ENCODE data around the gene ASPSCR1. TPM values are rescaled to one million over a fixed set of nuclear protein-coding genes. Genes with fewer than 3 reads are reported as not detected.
A peak's percentile ranks its signal among the peaks of the same experiment; 100 is the strongest.

The ASPSCR1 gene
- total and polyA plus RNA-seq, 2 of the 13 experiments (the other 11 are each of a cell fraction or from before 2014, with no cell fraction given): 274 to 314 TPM

GRCh38 chr17:82023447-82024241, 46.2 kb downstream of the ASPSCR1 start (continued):
- TF ChIP-seq, protein P1, sequence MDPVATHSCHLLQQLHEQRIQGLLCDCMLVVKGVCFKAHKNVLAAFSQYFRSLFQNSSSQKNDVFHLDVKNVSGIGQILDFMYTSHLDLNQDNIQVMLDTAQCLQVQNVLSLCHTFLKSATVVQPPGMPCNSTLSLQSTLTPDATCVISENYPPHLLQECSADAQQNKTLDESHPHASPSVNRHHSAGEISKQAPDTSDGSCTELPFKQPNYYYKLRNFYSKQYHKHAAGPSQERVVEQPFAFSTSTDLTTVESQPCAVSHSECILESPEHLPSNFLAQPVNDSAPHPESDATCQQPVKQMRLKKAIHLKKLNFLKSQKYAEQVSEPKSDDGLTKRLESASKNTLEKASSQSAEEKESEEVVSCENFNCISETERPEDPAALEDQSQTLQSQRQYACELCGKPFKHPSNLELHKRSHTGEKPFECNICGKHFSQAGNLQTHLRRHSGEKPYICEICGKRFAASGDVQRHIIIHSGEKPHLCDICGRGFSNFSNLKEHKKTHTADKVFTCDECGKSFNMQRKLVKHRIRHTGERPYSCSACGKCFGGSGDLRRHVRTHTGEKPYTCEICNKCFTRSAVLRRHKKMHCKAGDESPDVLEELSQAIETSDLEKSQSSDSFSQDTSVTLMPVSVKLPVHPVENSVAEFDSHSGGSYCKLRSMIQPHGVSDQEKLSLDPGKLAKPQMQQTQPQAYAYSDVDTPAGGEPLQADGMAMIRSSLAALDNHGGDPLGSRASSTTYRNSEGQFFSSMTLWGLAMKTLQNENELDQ (CRISPR knock-in tag; IDR thresholded peaks at IDR 0.05; ENCODE audit: borderline replicate concordance): no peak
- no peak for TF ChIP-seq MIXL1 (CRISPR knock-in tag; IDR thresholded peaks at IDR 0.05)
- 0 out of 2 replicates have a peak, but pooled peaks have one; percentile 32 for TF ChIP-seq ZNF33B (CRISPR knock-in tag; IDR thresholded peaks at IDR 0.05)
- no peak for TF ChIP-seq FOXA3 (CRISPR knock-in tag; IDR thresholded peaks at IDR 0.05)
- TF ChIP-seq ZNF674 (CRISPR knock-in tag; IDR thresholded peaks at IDR 0.05; ENCODE audit: low read depth): no peak
- no peak for TF ChIP-seq FLYWCH1 (CRISPR knock-in tag; IDR thresholded peaks at IDR 0.05)
- 0 out of 2 replicates have a peak, but pooled peaks have one; percentile 17 for TF ChIP-seq RELA (CRISPR knock-in tag; IDR thresholded peaks at IDR 0.05)
- TF ChIP-seq ZNF558 (CRISPR knock-in tag; IDR thresholded peaks at IDR 0.05; ENCODE audit: borderline replicate concordance): no peak
- no peak for TF ChIP-seq SRSF4 (IDR thresholded peaks at IDR 0.05; ENCODE audit: low read depth, low read length, poor library complexity, severe bottlenecking)
- TF ChIP-seq REL (CRISPR knock-in tag; conservative IDR thresholded peaks at IDR 0.05): peak; percentile 88; the same call in 1 of the 2 replicates
- TF ChIP-seq POLR2AphosphoS5 (IDR thresholded peaks at IDR 0.05; ENCODE audit: low read depth, low read length): no peak
- peak; percentile 84 for TF ChIP-seq ZC3H13 (CRISPR knock-in tag; IDR thresholded peaks at IDR 0.05)
- TF ChIP-seq, protein P2, sequence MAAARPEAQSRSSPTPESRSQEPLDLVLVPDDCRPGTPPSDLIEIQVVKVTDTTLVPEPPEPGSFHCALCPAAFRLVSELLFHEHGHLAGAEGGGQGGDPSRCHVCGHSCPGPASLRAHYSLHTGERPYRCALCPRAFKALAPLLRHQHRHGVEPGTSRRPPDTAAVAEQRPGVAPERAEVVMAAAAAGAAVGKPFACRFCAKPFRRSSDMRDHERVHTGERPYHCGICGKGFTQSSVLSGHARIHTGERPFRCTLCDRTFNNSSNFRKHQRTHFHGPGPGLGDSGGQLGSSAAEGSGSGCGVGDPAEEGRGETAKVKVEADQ (CRISPR knock-in tag; IDR thresholded peaks at IDR 0.05; ENCODE audit: borderline replicate concordance): no peak
- TF ChIP-seq, protein P3, sequence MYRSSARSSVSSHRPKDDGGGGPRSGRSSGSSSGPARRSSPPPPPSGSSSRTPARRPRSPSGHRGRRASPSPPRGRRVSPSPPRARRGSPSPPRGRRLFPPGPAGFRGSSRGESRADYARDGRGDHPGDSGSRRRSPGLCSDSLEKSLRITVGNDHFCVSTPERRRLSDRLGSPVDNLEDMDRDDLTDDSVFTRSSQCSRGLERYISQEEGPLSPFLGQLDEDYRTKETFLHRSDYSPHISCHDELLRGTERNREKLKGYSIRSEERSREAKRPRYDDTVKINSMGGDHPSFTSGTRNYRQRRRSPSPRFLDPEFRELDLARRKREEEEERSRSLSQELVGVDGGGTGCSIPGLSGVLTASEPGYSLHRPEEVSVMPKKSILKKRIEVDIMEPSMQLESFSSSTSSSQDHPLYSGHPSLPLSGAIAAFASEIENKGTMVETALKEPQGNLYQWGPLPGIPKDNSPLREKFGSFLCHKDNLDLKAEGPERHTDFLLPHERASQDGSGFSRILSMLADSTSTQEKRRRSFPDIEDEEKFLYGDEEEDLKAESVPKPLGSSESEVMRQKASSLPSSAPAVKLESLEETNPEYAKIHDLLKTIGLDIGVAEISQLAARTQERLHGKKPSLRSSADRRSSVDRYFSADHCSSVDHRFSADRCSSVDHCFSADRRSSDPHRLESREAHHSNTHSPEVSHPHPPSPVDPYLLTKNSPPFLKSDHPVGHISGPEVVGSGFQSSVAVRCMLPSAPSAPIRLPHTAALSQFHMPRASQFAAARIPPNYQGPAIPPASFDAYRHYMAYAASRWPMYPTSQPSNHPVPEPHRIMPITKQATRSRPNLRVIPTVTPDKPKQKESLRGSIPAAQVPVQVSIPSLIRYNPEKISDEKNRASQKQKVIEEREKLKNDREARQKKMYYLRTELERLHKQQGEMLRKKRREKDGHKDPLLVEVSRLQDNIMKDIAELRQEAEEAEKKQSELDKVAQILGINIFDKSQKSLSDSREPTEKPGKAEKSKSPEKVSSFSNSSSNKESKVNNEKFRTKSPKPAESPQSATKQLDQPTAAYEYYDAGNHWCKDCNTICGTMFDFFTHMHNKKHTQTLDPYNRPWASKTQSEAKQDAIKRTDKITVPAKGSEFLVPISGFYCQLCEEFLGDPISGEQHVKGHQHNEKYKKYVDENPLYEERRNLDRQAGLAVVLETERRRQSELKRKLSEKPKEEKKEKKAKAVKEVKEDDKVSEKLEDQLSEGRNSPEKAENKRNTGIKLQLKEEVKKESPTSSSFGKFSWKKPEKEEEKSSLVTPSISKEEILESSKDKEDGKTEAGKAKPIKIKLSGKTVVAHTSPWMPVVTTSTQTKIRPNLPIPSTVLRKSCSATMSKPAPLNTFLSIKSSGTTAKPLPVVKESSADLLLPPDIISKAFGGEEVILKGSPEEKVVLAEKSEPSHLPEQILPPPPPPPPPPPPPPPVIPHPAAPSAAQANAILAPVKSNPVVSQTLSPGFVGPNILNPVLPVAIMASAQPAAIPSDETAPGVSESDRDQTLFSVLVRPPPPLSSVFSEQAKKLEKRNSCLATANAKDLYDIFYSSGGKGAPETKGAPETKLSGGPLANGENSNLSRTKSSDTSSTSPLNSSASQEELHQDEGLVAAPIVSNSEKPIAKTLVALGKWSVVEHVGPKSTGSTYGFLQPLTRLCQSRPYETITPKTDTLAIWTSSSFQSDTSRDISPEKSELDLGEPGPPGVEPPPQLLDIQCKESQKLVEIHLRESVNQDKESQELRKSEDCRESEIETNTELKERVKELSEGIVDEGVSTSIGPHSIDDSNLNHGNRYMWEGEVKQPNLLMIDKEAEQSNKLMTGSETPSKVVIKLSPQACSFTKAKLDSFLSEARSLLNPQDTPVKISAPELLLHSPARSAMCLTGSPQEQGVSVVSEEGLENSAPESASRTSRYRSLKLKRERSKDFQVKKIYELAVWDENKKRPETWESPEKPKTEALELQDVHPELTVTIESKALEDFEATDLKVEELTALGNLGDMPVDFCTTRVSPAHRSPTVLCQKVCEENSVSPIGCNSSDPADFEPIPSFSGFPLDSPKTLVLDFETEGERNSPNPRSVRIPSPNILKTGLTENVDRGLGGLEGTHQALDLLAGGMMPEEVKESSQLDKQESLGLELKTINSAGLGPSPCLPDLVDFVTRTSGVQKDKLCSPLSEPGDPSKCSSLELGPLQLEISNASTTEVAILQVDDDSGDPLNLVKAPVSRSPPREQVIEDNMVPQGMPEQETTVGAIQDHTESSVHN (CRISPR knock-in tag; IDR thresholded peaks at IDR 0.05): peak; percentile 48; the same call in 1 of the 2 replicates
- no peak for TF ChIP-seq THYN1 (CRISPR knock-in tag; IDR thresholded peaks at IDR 0.05; ENCODE audit: borderline replicate concordance, low read depth)
- TF ChIP-seq ZBTB21 (CRISPR knock-in tag; IDR thresholded peaks at IDR 0.05): no peak
- no peak for TF ChIP-seq MTF2 (CRISPR knock-in tag; IDR thresholded peaks at IDR 0.05; ENCODE audit: borderline replicate concordance)
- 0 out of 4 replicates have a peak, but pooled peaks of 1 of the 2 experiments have one; percentile 7 for TF ChIP-seq KLF16 (CRISPR knock-in tag; IDR thresholded peaks at IDR 0.05)
